ENCODE results near the gene ATP13A5. TPM values are rescaled to one million over a fixed set of nuclear protein-coding genes. Genes with fewer than 3 reads are reported as not detected.

ATP13A5 gene
- 0.09 TPM for polyA plus RNA-seq
- long read RNA-seq, donor 1: 0 reads
- long read RNA-seq, donor 2: 0 reads
- long read RNA-seq, donor 3: 0 reads
- long read RNA-seq, donor 4: 0 reads
- long read RNA-seq, donor 5: 0 reads
- long read RNA-seq, donor 6: 0 reads
- long read RNA-seq, donor 7: 0 reads
- long read RNA-seq, donor 8: 0 reads
- long read RNA-seq, donor 9: 0 reads
- long read RNA-seq, donor 10: 0 reads
- long read RNA-seq, donor 11: 0 reads

- no peaks in the 10 kb centered on the region for H3K36me3 ChIP-seq (ENCODE audit: control insufficient read depth, insufficient read depth, low read length)
- H3K4me3 ChIP-seq (ENCODE audit: low read length): no peak within 1 kb of the TSS
- H3K4me1 ChIP-seq (ENCODE audit: control insufficient read depth, insufficient read depth, low read length): no peaks in the 10 kb centered on the region
- no peaks in the 10 kb centered on the region for H3K27me3 ChIP-seq (ENCODE audit: control insufficient read depth, insufficient read depth, low read length)
- DNase-seq: no peak
- WGBS (ENCODE audit: insufficient coverage, low lambda C conversion rate): 56% methylated on average over 2 of the region's 6 CpGs
- no peaks in the 10 kb centered on the region for H3K9me3 ChIP-seq (ENCODE audit: control insufficient read depth, low read depth, low read length)
- H3K27ac ChIP-seq (ENCODE audit: low read length): no peak within 1 kb of the TSS
Measured at GRCh38 chr3:193378706-193379105, at the start of gene ATP13A5. ATP13A5 (minus strand) TSS chr3:193378753; CDS start chr3:193378725, 28 bp downstream.

- no peak overlapping the region for H3K27ac ChIP-seq (ENCODE audit: low read length)
- H3K9me3 ChIP-seq (ENCODE audit: control insufficient read depth, low read depth, low read length): peaks cover 3% of the 10 kb centered on the region
- H3K27me3 ChIP-seq (ENCODE audit: control insufficient read depth, insufficient read depth, low read length): no peaks in the 10 kb centered on the region
- no peak for DNase-seq
- no peaks in the 10 kb centered on the region for H3K4me1 ChIP-seq (ENCODE audit: control insufficient read depth, insufficient read depth, low read length)
- H3K4me3 ChIP-seq (ENCODE audit: low read length): no peak overlapping the region
- no CpG with 5 or more reads among the region's 4 CpGs for WGBS (ENCODE audit: insufficient coverage, low lambda C conversion rate)
- H3K36me3 ChIP-seq (ENCODE audit: control insufficient read depth, insufficient read depth, low read length): peaks cover 3% of the 10 kb centered on the region
Measured at GRCh38 chr3:193418576-193419373, 40.2 kb upstream of the ATP13A5 start.

- no peaks in the 10 kb centered on the region for H3K27me3 ChIP-seq (ENCODE audit: control insufficient read depth, insufficient read depth, low read length)
- WGBS (ENCODE audit: insufficient coverage, low lambda C conversion rate): no CpG with 5 or more reads among the region's 2 CpGs
- H3K36me3 ChIP-seq (ENCODE audit: control insufficient read depth, insufficient read depth, low read length): peaks cover 8% of the 10 kb centered on the region
Measured at GRCh38 chr3:193416629-193417028, 38.1 kb upstream of the ATP13A5 start.

GRCh38 chr3:193407688-193408087 lies 29.1 kb upstream of the ATP13A5 start:
- Histone ChIP-seq H3K36me3 (ENCODE audit: control insufficient read depth, insufficient read depth, low read length) (peaks cover 7% of the 10 kb centered on the region), H3K27me3 (ENCODE audit: control insufficient read depth, insufficient read depth, low read length) (no peaks in the 10 kb centered on the region), H3K4me1 (ENCODE audit: control insufficient read depth, insufficient read depth, low read length) (no peaks in the 10 kb centered on the region), H3K9me3 (ENCODE audit: control insufficient read depth, low read depth, low read length) (no peaks in the 10 kb centered on the region), H3K27ac (ENCODE audit: low read length) (no peak overlapping the region), H3K4me3 (ENCODE audit: low read length) (no peak overlapping the region)
- no CpG with 5 or more reads among the region's 1 CpG for WGBS (ENCODE audit: insufficient coverage, low lambda C conversion rate)
- no peak for DNase-seq

More at GRCh38 chr3:193416629-193417028, 38.1 kb upstream of the ATP13A5 start:
- peaks cover 3% of the 10 kb centered on the region for H3K9me3 ChIP-seq (ENCODE audit: control insufficient read depth, low read depth, low read length)
- H3K27ac ChIP-seq (ENCODE audit: low read length): no peak overlapping the region
- no peak overlapping the region for H3K4me3 ChIP-seq (ENCODE audit: low read length)
- no peak for DNase-seq
- no peaks in the 10 kb centered on the region for H3K4me1 ChIP-seq (ENCODE audit: control insufficient read depth, insufficient read depth, low read length)

GRCh38 chr3:193407112-193407511 lies 28.6 kb upstream of the ATP13A5 start:
- H3K27ac ChIP-seq (ENCODE audit: low read length): no peak overlapping the region
- no peak overlapping the region for H3K4me3 ChIP-seq (ENCODE audit: low read length)
- H3K27me3 ChIP-seq (ENCODE audit: control insufficient read depth, insufficient read depth, low read length): no peaks in the 10 kb centered on the region
- no CpG with 5 or more reads among the region's 6 CpGs for WGBS (ENCODE audit: insufficient coverage, low lambda C conversion rate)
- H3K4me1 ChIP-seq (ENCODE audit: control insufficient read depth, insufficient read depth, low read length): no peaks in the 10 kb centered on the region
- peaks cover 5% of the 10 kb centered on the region for H3K36me3 ChIP-seq (ENCODE audit: control insufficient read depth, insufficient read depth, low read length)
- no peaks in the 10 kb centered on the region for H3K9me3 ChIP-seq (ENCODE audit: control insufficient read depth, low read depth, low read length)
- DNase-seq: no peak

GRCh38 chr3:193403307-193403706 lies 24.8 kb upstream of the ATP13A5 start:
- Histone ChIP-seq H3K27me3 (ENCODE audit: control insufficient read depth, insufficient read depth, low read length) (no peaks in the 10 kb centered on the region), H3K4me1 (ENCODE audit: control insufficient read depth, insufficient read depth, low read length) (no peaks in the 10 kb centered on the region), H3K4me3 (ENCODE audit: low read length) (no peak overlapping the region), H3K36me3 (ENCODE audit: control insufficient read depth, insufficient read depth, low read length) (peaks cover 2% of the 10 kb centered on the region), H3K9me3 (ENCODE audit: control insufficient read depth, low read depth, low read length) (no peaks in the 10 kb centered on the region), H3K27ac (ENCODE audit: low read length) (no peak overlapping the region)
- DNase-seq: no peak
- WGBS (ENCODE audit: insufficient coverage, low lambda C conversion rate): no CpG with 5 or more reads among the region's 2 CpGs

GRCh38 chr3:193400304-193400703 lies 21.8 kb upstream of the ATP13A5 start:
- no peak overlapping the region for H3K4me3 ChIP-seq (ENCODE audit: low read length)
- DNase-seq: no peak
- no peaks in the 10 kb centered on the region for H3K9me3 ChIP-seq (ENCODE audit: control insufficient read depth, low read depth, low read length)
- no peaks in the 10 kb centered on the region for H3K36me3 ChIP-seq (ENCODE audit: control insufficient read depth, insufficient read depth, low read length)
- H3K27ac ChIP-seq (ENCODE audit: low read length): no peak overlapping the region
- H3K27me3 ChIP-seq (ENCODE audit: control insufficient read depth, insufficient read depth, low read length): no peaks in the 10 kb centered on the region
- H3K4me1 ChIP-seq (ENCODE audit: control insufficient read depth, insufficient read depth, low read length): no peaks in the 10 kb centered on the region

GRCh38 chr3:193396451-193397244 lies 18.1 kb upstream of the ATP13A5 start:
- H3K36me3 ChIP-seq (ENCODE audit: control insufficient read depth, insufficient read depth, low read length): no peaks in the 10 kb centered on the region
- peak; percentile 14 to 38 for DNase-seq
- H3K4me1 ChIP-seq (ENCODE audit: control insufficient read depth, insufficient read depth, low read length): no peaks in the 10 kb centered on the region
- H3K27ac ChIP-seq (ENCODE audit: low read length): no peak overlapping the region
- H3K9me3 ChIP-seq (ENCODE audit: control insufficient read depth, low read depth, low read length): no peaks in the 10 kb centered on the region
- no peaks in the 10 kb centered on the region for H3K27me3 ChIP-seq (ENCODE audit: control insufficient read depth, insufficient read depth, low read length)
- H3K4me3 ChIP-seq (ENCODE audit: low read length): no peak overlapping the region
- 17% methylated on average over 1 of the region's 7 CpGs for WGBS (ENCODE audit: insufficient coverage, low lambda C conversion rate)

- Histone ChIP-seq H3K4me1 (ENCODE audit: control insufficient read depth, insufficient read depth, low read length) (no peaks in the 10 kb centered on the region), H3K27ac (ENCODE audit: low read length) (no peak overlapping the region), H3K27me3 (ENCODE audit: control insufficient read depth, insufficient read depth, low read length) (no peaks in the 10 kb centered on the region), H3K9me3 (ENCODE audit: control insufficient read depth, low read depth, low read length) (no peaks in the 10 kb centered on the region), H3K36me3 (ENCODE audit: control insufficient read depth, insufficient read depth, low read length) (no peaks in the 10 kb centered on the region), H3K4me3 (ENCODE audit: low read length) (no peak overlapping the region)
- WGBS (ENCODE audit: insufficient coverage, low lambda C conversion rate): no CpG with 5 or more reads among the region's 3 CpGs
- no peak for DNase-seq
Measured at GRCh38 chr3:193391902-193392301, 13.3 kb upstream of the ATP13A5 start.

GRCh38 chr3:193389335-193389734 lies 10.8 kb upstream of the ATP13A5 start:
- WGBS (ENCODE audit: insufficient coverage, low lambda C conversion rate): no CpG with 5 or more reads among the region's 2 CpGs

More at GRCh38 chr3:193389335-193389734, 10.8 kb upstream of the ATP13A5 start:
- Histone ChIP-seq H3K27ac (ENCODE audit: low read length) (no peak overlapping the region), H3K36me3 (ENCODE audit: control insufficient read depth, insufficient read depth, low read length) (no peaks in the 10 kb centered on the region), H3K4me3 (ENCODE audit: low read length) (no peak overlapping the region), H3K27me3 (ENCODE audit: control insufficient read depth, insufficient read depth, low read length) (no peaks in the 10 kb centered on the region), H3K9me3 (ENCODE audit: control insufficient read depth, low read depth, low read length) (no peaks in the 10 kb centered on the region), H3K4me1 (ENCODE audit: control insufficient read depth, insufficient read depth, low read length) (no peaks in the 10 kb centered on the region)
- no peak for DNase-seq
